ENCODE results near the gene GRPEL2. TPM values are rescaled to one million over a fixed set of nuclear protein-coding genes. Genes with fewer than 3 reads are reported as not detected.

GRPEL2 gene
- total RNA-seq, 4 donors from 2014 or later, result 6.3 to 19.0 (median 10.9) TPM

DNA sequence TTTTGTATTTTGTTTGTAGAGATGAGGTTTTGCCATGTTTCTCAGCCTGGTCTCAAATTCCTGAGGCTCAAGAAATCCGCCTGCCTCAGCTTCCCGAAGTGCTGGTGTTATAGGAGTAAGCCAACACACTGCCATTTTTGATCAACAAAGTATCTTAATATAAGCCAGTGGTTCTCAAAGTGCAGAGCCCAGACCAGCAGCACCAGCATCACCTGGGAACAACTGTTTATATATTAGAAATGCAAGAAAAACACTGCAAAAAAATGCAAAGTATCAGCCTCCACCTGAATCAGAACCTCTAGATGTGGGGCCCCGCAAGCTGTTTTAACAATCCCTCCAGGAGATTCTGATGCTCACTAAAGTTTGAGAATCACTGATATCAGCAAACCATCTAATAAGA lies 27.6 kb downstream of the GRPEL2 start:
- Histone ChIP-seq H3K36me3 (no peaks in the 10 kb centered on the region), H3K27me3 (no peaks in the 10 kb centered on the region), H3K4me1 (no peaks in the 10 kb centered on the region), H3K9me3 (no peaks in the 10 kb centered on the region), H3K4me3 (no peak overlapping the region), H3K27ac (no peak overlapping the region)
- no peak for TF ChIP-seq POLR2A (IDR thresholded peaks at IDR 0.05)
- TF ChIP-seq, protein P1, sequence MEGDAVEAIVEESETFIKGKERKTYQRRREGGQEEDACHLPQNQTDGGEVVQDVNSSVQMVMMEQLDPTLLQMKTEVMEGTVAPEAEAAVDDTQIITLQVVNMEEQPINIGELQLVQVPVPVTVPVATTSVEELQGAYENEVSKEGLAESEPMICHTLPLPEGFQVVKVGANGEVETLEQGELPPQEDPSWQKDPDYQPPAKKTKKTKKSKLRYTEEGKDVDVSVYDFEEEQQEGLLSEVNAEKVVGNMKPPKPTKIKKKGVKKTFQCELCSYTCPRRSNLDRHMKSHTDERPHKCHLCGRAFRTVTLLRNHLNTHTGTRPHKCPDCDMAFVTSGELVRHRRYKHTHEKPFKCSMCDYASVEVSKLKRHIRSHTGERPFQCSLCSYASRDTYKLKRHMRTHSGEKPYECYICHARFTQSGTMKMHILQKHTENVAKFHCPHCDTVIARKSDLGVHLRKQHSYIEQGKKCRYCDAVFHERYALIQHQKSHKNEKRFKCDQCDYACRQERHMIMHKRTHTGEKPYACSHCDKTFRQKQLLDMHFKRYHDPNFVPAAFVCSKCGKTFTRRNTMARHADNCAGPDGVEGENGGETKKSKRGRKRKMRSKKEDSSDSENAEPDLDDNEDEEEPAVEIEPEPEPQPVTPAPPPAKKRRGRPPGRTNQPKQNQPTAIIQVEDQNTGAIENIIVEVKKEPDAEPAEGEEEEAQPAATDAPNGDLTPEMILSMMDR (IDR thresholded peaks at IDR 0.05), result no peak
- DNase-seq, result no peak

DNA sequence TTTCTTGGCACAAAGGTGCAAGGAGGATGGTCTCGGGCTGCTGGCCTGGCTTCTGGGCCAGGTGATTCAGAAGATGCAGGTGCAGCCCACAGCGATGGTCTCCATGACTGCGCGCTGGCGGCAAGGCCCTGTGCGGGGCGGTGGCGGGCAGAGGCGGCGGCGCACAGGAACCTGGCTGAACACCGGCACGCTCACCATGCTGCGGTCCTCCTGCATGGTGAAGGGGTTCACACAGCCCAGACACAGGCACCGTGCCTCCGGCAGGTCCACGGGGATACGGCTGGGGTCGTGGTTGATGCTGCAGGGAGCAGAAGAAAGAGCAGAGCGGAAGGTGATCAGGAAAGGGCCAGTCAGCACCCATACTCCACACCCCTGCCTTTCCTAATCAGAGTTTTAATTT lies 29.0 kb downstream of the GRPEL2 start:
- no peak for DNase-seq
- Histone ChIP-seq H3K4me1 (peaks cover 0 to 3% (median 0%) of the 10 kb centered on the region in 4 donors), H3K4me3 (no peak overlapping the region), H3K9me3 (no peaks in the 10 kb centered on the region), H3K27ac (no peak overlapping the region), H3K27me3 (no peaks in the 10 kb centered on the region), H3K36me3 (no peaks in the 10 kb centered on the region)
- TF ChIP-seq POLR2A (IDR thresholded peaks at IDR 0.05), result no peak
- TF ChIP-seq, protein P1 (IDR thresholded peaks at IDR 0.05), result no peak

DNA sequence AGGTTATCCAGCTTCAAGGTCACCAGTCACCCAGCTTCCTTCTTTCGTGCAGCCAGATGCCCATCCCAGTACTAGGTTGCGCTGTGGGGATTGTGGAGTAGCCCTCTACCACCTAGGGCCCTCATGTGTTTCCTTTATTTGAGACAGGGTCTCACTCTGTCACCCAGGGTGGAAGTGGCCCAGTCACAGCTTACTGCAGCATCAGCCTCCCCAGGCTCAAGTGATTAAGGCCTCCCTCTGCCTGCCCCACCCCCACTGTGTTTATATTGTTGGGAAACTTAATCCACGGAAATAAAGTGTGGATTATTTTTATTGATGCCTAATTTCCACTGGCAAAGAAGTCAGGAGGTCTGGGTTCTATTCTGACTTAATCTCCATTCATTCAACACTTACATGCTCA lies 29.5 kb downstream of the GRPEL2 start:
- Histone ChIP-seq H3K4me1 (peaks cover 0 to 4% (median 0%) of the 10 kb centered on the region in 4 donors), H3K9me3 (no peaks in the 10 kb centered on the region), H3K27me3 (no peaks in the 10 kb centered on the region), H3K36me3 (no peaks in the 10 kb centered on the region), H3K27ac (no peak overlapping the region), H3K4me3 (no peak overlapping the region)
- no peak for DNase-seq
- TF ChIP-seq, protein P1 (IDR thresholded peaks at IDR 0.05), result no peak
- no peak for TF ChIP-seq POLR2A (IDR thresholded peaks at IDR 0.05)

DNA sequence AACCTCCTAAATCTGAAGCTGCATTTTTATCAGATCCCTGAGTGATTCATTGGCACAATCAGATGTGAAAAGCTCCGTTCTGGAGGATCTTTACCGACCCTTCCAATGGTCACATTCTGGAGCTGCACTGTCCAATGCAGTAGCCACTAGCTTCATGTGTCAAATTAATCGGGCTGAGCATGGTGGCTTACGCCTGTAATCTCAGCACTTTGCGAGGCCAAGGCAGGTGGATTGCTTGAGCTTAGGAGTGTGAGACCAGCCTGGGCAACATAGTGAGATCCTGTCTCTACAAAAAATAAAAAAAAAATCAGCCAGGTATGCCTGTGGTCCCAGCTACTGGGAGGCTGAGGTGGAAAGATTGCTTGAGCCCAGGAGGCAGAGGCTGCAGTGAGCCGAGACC lies 30.1 kb downstream of the GRPEL2 start:
- DNase-seq, result no peak
- Histone ChIP-seq H3K27ac (no peak overlapping the region), H3K9me3 (no peaks in the 10 kb centered on the region), H3K36me3 (no peaks in the 10 kb centered on the region), H3K4me1 (peaks cover 0 to 4% (median 0%) of the 10 kb centered on the region in 4 donors), H3K4me3 (no peak overlapping the region), H3K27me3 (no peaks in the 10 kb centered on the region)
- TF ChIP-seq, protein P1 (IDR thresholded peaks at IDR 0.05), result no peak
- TF ChIP-seq POLR2A (IDR thresholded peaks at IDR 0.05), result no peak

DNA sequence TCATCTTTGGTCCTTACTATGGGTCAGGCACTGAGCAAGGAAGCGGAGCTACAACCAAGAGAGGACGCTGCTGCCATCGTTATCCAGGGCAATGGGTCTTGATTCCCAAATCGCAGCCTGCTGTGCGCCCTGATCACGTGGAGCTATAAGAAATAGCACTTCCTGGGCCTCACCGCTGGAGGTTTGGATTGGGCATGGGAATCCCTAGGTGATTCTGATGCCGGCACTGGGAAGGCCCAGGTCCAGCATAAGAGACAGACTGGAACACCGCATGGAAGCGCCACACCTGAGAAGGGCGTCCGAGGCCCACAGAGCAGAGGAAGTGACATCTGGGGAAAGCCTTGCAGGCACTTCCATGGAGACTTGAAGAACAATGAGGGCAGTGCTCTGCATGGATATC lies 30.8 kb downstream of the GRPEL2 start:
- Histone ChIP-seq H3K27me3 (no peaks in the 10 kb centered on the region), H3K27ac (no peak overlapping the region), H3K9me3 (no peaks in the 10 kb centered on the region), H3K4me3 (no peak overlapping the region), H3K4me1 (peaks cover 0 to 4% (median 0%) of the 10 kb centered on the region in 4 donors), H3K36me3 (no peaks in the 10 kb centered on the region)
- TF ChIP-seq, protein P1 (IDR thresholded peaks at IDR 0.05), result no peak
- no peak for TF ChIP-seq POLR2A (IDR thresholded peaks at IDR 0.05)
- DNase-seq, result no peak
